ENCODE results near the gene LIMK1. TPM values are rescaled to one million over a fixed set of nuclear protein-coding genes. Genes with fewer than 3 reads are reported as not detected.

LIMK1 gene
- total and polyA plus RNA-seq, 2 of the 4 experiments (the other 2 are of a cell fraction) = 25.8 to 48.0 TPM

- intact Hi-C loops (cut with micrococcal nuclease) (loop anchor here (2.0 to 10.0 kb wide), 3 partner anchors 112 to 331 kb away; partner anchors contain the start of gene TMEM270), in situ Hi-C loops (cut with MboI; ENCODE audit: low sequenced_read_pairs) (loop anchor here (5.0 kb wide), 1 partner anchor 327 kb away; no protein-coding TSS in a partner anchor), dilution Hi-C loops (cut with HindIII; ENCODE audit: low sequenced_read_pairs, unreplicated experiment) (no loop called here)
- Histone ChIP-seq H4K5ac (ENCODE audit: low read depth, low read length) (no peak overlapping the region), H2AK5ac (ENCODE audit: low read depth, low read length) (no peak overlapping the region), H4K91ac (ENCODE audit: insufficient read depth, low read depth, low read length) (no peak overlapping the region), H3K27ac (ENCODE audit: insufficient read depth, low read length) (no peak overlapping the region), H3K36me3 (ENCODE audit: control insufficient read depth, insufficient read depth, low read length) (no peaks in the 10 kb centered on the region), H2AK9ac (replicated peaks; ENCODE audit: low read depth, low read length, poor library complexity) (no peak overlapping the region), H3K9me3 (ENCODE audit: control insufficient read depth, insufficient read depth, low read length) (no peaks in the 10 kb centered on the region), H2BK15ac (ENCODE audit: low read depth, low read length) (no peak overlapping the region), H2BK120ac (ENCODE audit: low read depth, low read length) (no peak overlapping the region), H3K9me1 (ENCODE audit: insufficient read depth, low read length) (no peaks in the 10 kb centered on the region), H3K27me3 (ENCODE audit: control insufficient read depth, insufficient read depth, low read length) (no peaks in the 10 kb centered on the region), H3K4me3 (ENCODE audit: insufficient read depth, low read depth, low read length) (no peak overlapping the region), H3K4me2 (ENCODE audit: low read depth, low read length) (no peak overlapping the region), H4K8ac (ENCODE audit: low read depth in 2 of 2, low read length in 2 of 2) (no peak overlapping the region), H2BK20ac (ENCODE audit: low read depth, low read length) (no peak overlapping the region), H4K20me1 (ENCODE audit: insufficient read depth, low read length) (no peaks in the 10 kb centered on the region), H3K4me1 (ENCODE audit: control insufficient read depth, insufficient read depth, low read length) (no peaks in the 10 kb centered on the region), H3K9ac (ENCODE audit: low read depth, low read length) (no peak overlapping the region), H3K18ac (ENCODE audit: low read depth, low read length) (no peak overlapping the region), H2BK5ac (ENCODE audit: low read depth, low read length, poor library complexity, severe bottlenecking) (no peak overlapping the region), H3K14ac (replicated peaks; ENCODE audit: low read depth, low read length) (no peak overlapping the region), H3K23ac (ENCODE audit: low read depth, low read length) (no peak overlapping the region), H3K4ac (ENCODE audit: low read depth, low read length) (no peak overlapping the region), H3K79me1 (ENCODE audit: low read depth in 1 of 2, low read length in 2 of 2) (no peaks in the 10 kb centered on the region), H2AFZ (replicated peaks; ENCODE audit: low read length, poor library complexity) (no peak overlapping the region), H3K56ac (ENCODE audit: extremely low read depth, insufficient read depth, low read length) (no peak overlapping the region)
- WGBS, 2 experiments (ENCODE audit: extremely low coverage in 2 of 2, insufficient read length in 1 of 2) = 77% methylated on average over 3 of the region's 11 CpGs; no CpG with 5 or more reads in 1 of the 2 experiments
- DNase-seq (no peak), ATAC-seq (ENCODE audit: low read depth) (no peak)
- no TSS peak for BruUV-seq (replicated peaks)
- CTCF ChIA-PET = interaction anchor here (0.5 to 1.1 kb wide), 3 partner anchors 39 to 484 kb away, joined by 3 read pairs; no protein-coding TSS in a partner anchor
- POLR2A ChIA-PET (ENCODE audit: unreplicated experiment) = no interaction called here
- peak; percentile 33; the same call in 1 of the 2 replicates for TF ChIP-seq CEBPB (IDR thresholded peaks at IDR 0.05; ENCODE audit: low read depth, low read length)
- TF ChIP-seq, protein P1, sequence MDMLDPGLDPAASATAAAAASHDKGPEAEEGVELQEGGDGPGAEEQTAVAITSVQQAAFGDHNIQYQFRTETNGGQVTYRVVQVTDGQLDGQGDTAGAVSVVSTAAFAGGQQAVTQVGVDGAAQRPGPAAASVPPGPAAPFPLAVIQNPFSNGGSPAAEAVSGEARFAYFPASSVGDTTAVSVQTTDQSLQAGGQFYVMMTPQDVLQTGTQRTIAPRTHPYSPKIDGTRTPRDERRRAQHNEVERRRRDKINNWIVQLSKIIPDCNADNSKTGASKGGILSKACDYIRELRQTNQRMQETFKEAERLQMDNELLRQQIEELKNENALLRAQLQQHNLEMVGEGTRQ (IDR thresholded peaks at IDR 0.05; ENCODE audit: low read depth, low read length) = no peak
- no peak for TF ChIP-seq BHLHE40 (IDR thresholded peaks at IDR 0.05; ENCODE audit: low read depth, low read length)
These were observed 13.6 kb upstream of the LIMK1 start for GRCh38 chr7:74069790-74070618.

Measured in IMR-90 (cell line).